ENCODE results near the gene MTA3. TPM values are rescaled to one million over a fixed set of nuclear protein-coding genes. Genes with fewer than 3 reads are reported as not detected.

Gene MTA3
- total and polyA plus RNA-seq, 2 donors (not counting 1 experiment from before 2014, with no cell fraction given) = 31.0 to 47.7 TPM

GRCh38 chr2:42723465-42723864 is 155.0 kb downstream of the MTA3 start:
- no peaks in the 10 kb centered on the region for H3K79me2 ChIP-seq (ENCODE audit: control insufficient read depth, insufficient read depth, low read length)
- DNase-seq (ENCODE audit: low read depth in 2 of 2) = no peak
- H2AFZ ChIP-seq (ENCODE audit: low read length) = no peak overlapping the region
- no peaks in the 10 kb centered on the region for H3K36me3 ChIP-seq (ENCODE audit: control insufficient read depth, insufficient read depth, low read length)
- H3K4me2 ChIP-seq (ENCODE audit: extremely low read depth, insufficient read depth, low read length) = no peak overlapping the region
- no peaks in the 10 kb centered on the region for H3K9me3 ChIP-seq (ENCODE audit: control insufficient read depth, insufficient read depth, low read depth, low read length)
- no peaks in the 10 kb centered on the region for H4K20me1 ChIP-seq (ENCODE audit: control insufficient read depth, extremely low read depth, insufficient read depth, low read length)
- no peak overlapping the region for H3K9ac ChIP-seq (ENCODE audit: insufficient read depth, low read length)
- H3K27me3 ChIP-seq (ENCODE audit: control insufficient read depth, insufficient read depth, low read length) = no peaks in the 10 kb centered on the region
- TF ChIP-seq CTCF (conservative IDR thresholded peaks at IDR 0.05 in 1 of 2, IDR thresholded peaks at IDR 0.05 in 1 of 2; ENCODE audit: low read depth in 1 of 2, low read length in 2 of 2) (no peak), EZH2 (IDR thresholded peaks at IDR 0.05; ENCODE audit: low read length, missing control alignments) (no peak)
- no peak overlapping the region for H3K27ac ChIP-seq (ENCODE audit: insufficient read depth, low read length)
- H3K4me3 ChIP-seq (replicated peaks in 1 of 4; ENCODE audit: control extremely low read depth in 1 of 4, insufficient read depth in 1 of 4, low read depth in 3 of 4, low read length in 4 of 4) = no peak overlapping the region
- H3K4me1 ChIP-seq (ENCODE audit: control insufficient read depth, extremely low read depth, insufficient read depth, low read length) = no peaks in the 10 kb centered on the region

- no peak overlapping the region for H3K27ac ChIP-seq (ENCODE audit: insufficient read depth, low read length)
- no peak overlapping the region for H3K4me3 ChIP-seq (replicated peaks in 1 of 4; ENCODE audit: control extremely low read depth in 1 of 4, insufficient read depth in 1 of 4, low read depth in 3 of 4, low read length in 4 of 4)
- no peak for DNase-seq (ENCODE audit: low read depth in 2 of 2)
- no peaks in the 10 kb centered on the region for H3K36me3 ChIP-seq (ENCODE audit: control insufficient read depth, insufficient read depth, low read length)
- H3K4me2 ChIP-seq (ENCODE audit: extremely low read depth, insufficient read depth, low read length) = no peak overlapping the region
- no peak overlapping the region for H3K9ac ChIP-seq (ENCODE audit: insufficient read depth, low read length)
- TF ChIP-seq CTCF (conservative IDR thresholded peaks at IDR 0.05 in 1 of 2, IDR thresholded peaks at IDR 0.05 in 1 of 2; ENCODE audit: low read depth in 1 of 2, low read length in 2 of 2) (no peak), EZH2 (IDR thresholded peaks at IDR 0.05; ENCODE audit: low read length, missing control alignments) (no peak)
- no peaks in the 10 kb centered on the region for H3K4me1 ChIP-seq (ENCODE audit: control insufficient read depth, extremely low read depth, insufficient read depth, low read length)
- H2AFZ ChIP-seq (ENCODE audit: low read length) = no peak overlapping the region
- no peaks in the 10 kb centered on the region for H3K27me3 ChIP-seq (ENCODE audit: control insufficient read depth, insufficient read depth, low read length)
- H3K9me3 ChIP-seq (ENCODE audit: control insufficient read depth, insufficient read depth, low read depth, low read length) = no peaks in the 10 kb centered on the region
- no peaks in the 10 kb centered on the region for H3K79me2 ChIP-seq (ENCODE audit: control insufficient read depth, insufficient read depth, low read length)
- H4K20me1 ChIP-seq (ENCODE audit: control insufficient read depth, extremely low read depth, insufficient read depth, low read length) = no peaks in the 10 kb centered on the region
Measured at GRCh38 chr2:42724886-42725285, 156.5 kb downstream of the MTA3 start.

- H3K4me2 ChIP-seq (ENCODE audit: extremely low read depth, insufficient read depth, low read length) = no peak overlapping the region
- H3K79me2 ChIP-seq (ENCODE audit: control insufficient read depth, insufficient read depth, low read length) = no peaks in the 10 kb centered on the region
- H3K4me3 ChIP-seq (replicated peaks in 1 of 4; ENCODE audit: control extremely low read depth in 1 of 4, insufficient read depth in 1 of 4, low read depth in 3 of 4, low read length in 4 of 4) = no peak overlapping the region
- H3K4me1 ChIP-seq (ENCODE audit: control insufficient read depth, extremely low read depth, insufficient read depth, low read length) = no peaks in the 10 kb centered on the region
- H3K27ac ChIP-seq (ENCODE audit: insufficient read depth, low read length) = no peak overlapping the region
- no peak overlapping the region for H3K9ac ChIP-seq (ENCODE audit: insufficient read depth, low read length)
- no peak overlapping the region for H2AFZ ChIP-seq (ENCODE audit: low read length)
- no peaks in the 10 kb centered on the region for H3K27me3 ChIP-seq (ENCODE audit: control insufficient read depth, insufficient read depth, low read length)
- no peak for TF ChIP-seq CTCF (conservative IDR thresholded peaks at IDR 0.05 in 1 of 2, IDR thresholded peaks at IDR 0.05 in 1 of 2; ENCODE audit: low read depth in 1 of 2, low read length in 2 of 2)
- no peak for TF ChIP-seq EZH2 (IDR thresholded peaks at IDR 0.05; ENCODE audit: low read length, missing control alignments)
- no peaks in the 10 kb centered on the region for H4K20me1 ChIP-seq (ENCODE audit: control insufficient read depth, extremely low read depth, insufficient read depth, low read length)
- no peaks in the 10 kb centered on the region for H3K36me3 ChIP-seq (ENCODE audit: control insufficient read depth, insufficient read depth, low read length)
- DNase-seq (ENCODE audit: low read depth in 2 of 2) = no peak
- no peaks in the 10 kb centered on the region for H3K9me3 ChIP-seq (ENCODE audit: control insufficient read depth, insufficient read depth, low read depth, low read length)
Measured at GRCh38 chr2:42725657-42726056, 157.2 kb downstream of the MTA3 start.

Data from fibroblast of lung (primary cell).